H1 (cell line): ENCODE data around the gene TMEM187. TPM values are rescaled to one million over a fixed set of nuclear protein-coding genes. Genes with fewer than 3 reads are reported as not detected.

Experiments used
- CTCF ChIA-PET: fragments of 300-600 bp; sonication (Branson Sonifier 250); formaldehyde crosslinking; loops from one replicate; lab custom pipeline; 2021; ENCODE audit not compliant: partially characterized antibody; lab: Charles Lee
- POLR2A ChIA-PET: fragments of 300-600 bp; sonication (Branson Sonifier 250); formaldehyde crosslinking; loops from one replicate; lab custom pipeline; 2021; ENCODE audit warnings: inconsistent platforms; ENCODE audit not compliant: partially characterized antibody; lab: Charles Lee
- DNase-seq, 2 experiments: peaks; one replicate each; pipeline versions ENCODE4 v3.0.0 to v3.0.0-alpha.2; 2010 to 2022; ENCODE audit warnings: low spot score in 2 of 2, low read depth in 1 of 2, mixed read lengths in 1 of 2
- FAIRE-seq: peaks from 2 replicates; lab custom pipeline; 2011; peaks lifted over from hg19 to GRCh38; lab: Jason Lieb, UNC
- H2AFZ ChIP-seq: 2 replicates; pipeline ENCODE4 v1.8.1; 2012; ENCODE audit warnings: low read length, inconsistent platforms
- H2AK5ac ChIP-seq: 2 replicates; pipeline ENCODE4 v1.6.1; 2013; ENCODE audit warnings: low read depth, low read length
- H2BK120ac ChIP-seq: replicated peaks from 2 replicates; pipeline ENCODE3; 2013; ENCODE audit warnings: low read depth, low read length, inconsistent platforms
- H2BK12ac ChIP-seq: 2 replicates; pipeline ENCODE4 v1.6.1; 2013; ENCODE audit warnings: low read depth, low read length
- H2BK15ac ChIP-seq: 2 replicates; pipeline ENCODE4 v1.6.1; 2013; ENCODE audit warnings: low read length
- H2BK20ac ChIP-seq: 2 replicates; pipeline ENCODE4 v1.6.1; 2013; ENCODE audit warnings: low read length
- H2BK5ac ChIP-seq: 2 replicates; pipeline ENCODE4 v1.6.1; 2013; ENCODE audit warnings: low read depth, low read length
- H3K14ac ChIP-seq: 2 replicates; pipeline ENCODE4 v1.6.1; 2013; ENCODE audit warnings: inconsistent platforms; ENCODE audit not compliant: insufficient read length
- H3K18ac ChIP-seq: 2 replicates; pipeline ENCODE4 v1.6.1; 2013; ENCODE audit warnings: low read length; ENCODE audit errors: extremely low read depth
- H3K23ac ChIP-seq: 2 replicates; pipeline ENCODE4 v1.6.1; 2013; ENCODE audit warnings: inconsistent platforms; ENCODE audit not compliant: insufficient read length
- H3K23me2 ChIP-seq: 2 replicates; pipeline ENCODE4 v1.6.1; 2013; ENCODE audit warnings: low read depth, low read length
- H3K27ac ChIP-seq: 2 replicates; pipeline ENCODE4 v1.6.1; 2011; ENCODE audit warnings: low read depth, low read length, inconsistent platforms
- H3K27me3 ChIP-seq, 4 experiments: replicated peaks in 1 of 4; 1 replicate in 1 of 4; 2 replicates in 3 of 4; pipeline versions ENCODE4 v1.6.1 to v1.8.1; 2011 to 2013; ENCODE audit warnings: low read length in 3 of 4, mild to moderate bottlenecking in 3 of 4, inconsistent platforms in 2 of 4, mixed read lengths in 2 of 4, moderate library complexity in 1 of 4; ENCODE audit not compliant: control insufficient read depth in 3 of 4, insufficient read depth in 3 of 4; ENCODE audit errors: extremely low read depth in 1 of 4
- H3K36me3 ChIP-seq, 4 experiments: 2 replicates each; pipeline versions ENCODE4 v1.6.1 to v1.8.1; 2011 to 2013; ENCODE audit warnings: mild to moderate bottlenecking in 4 of 4, low read length in 3 of 4, moderate library complexity in 2 of 4, control low read depth in 1 of 4, inconsistent platforms in 1 of 4; ENCODE audit not compliant: insufficient read depth in 4 of 4, control insufficient read depth in 2 of 4
- H3K4ac ChIP-seq: replicated peaks from 2 replicates; pipeline ENCODE3; 2013; ENCODE audit warnings: low read length, low read depth, mixed read lengths, inconsistent platforms; ENCODE audit not compliant: insufficient read length
- H3K4me1 ChIP-seq, 4 experiments: replicated peaks in 1 of 4; 1 replicate in 1 of 4; 2 replicates in 3 of 4; pipeline versions ENCODE4 v1.6.1 to v1.8.1; 2011 to 2013; ENCODE audit warnings: low read length in 3 of 4, inconsistent platforms in 2 of 4, mixed read lengths in 1 of 4; ENCODE audit not compliant: insufficient read depth in 4 of 4, control insufficient read depth in 3 of 4
- H3K4me2 ChIP-seq, 2 experiments: 2 replicates each; pipeline versions ENCODE4 v1.6.1 to v1.8.1; 2011 to 2013; ENCODE audit warnings: low read depth in 2 of 2, low read length in 2 of 2, control low read depth in 1 of 2, inconsistent platforms in 1 of 2, mild to moderate bottlenecking in 1 of 2; ENCODE audit not compliant: insufficient read depth in 1 of 2
- H3K4me3 ChIP-seq, 4 experiments: fragments of 200-600, 300-600 bp in 1 of 4; sonication (generic), shearing (Covaris generic), sonication (Bioruptor Twin) in 1 of 4; 2 replicates each; pipeline versions ENCODE4 v1.5.1 to v1.8.1; 2011 to 2016; ENCODE audit warnings: low read length in 4 of 4, low read depth in 3 of 4, control low read depth in 2 of 4, inconsistent platforms in 2 of 4, mild to moderate bottlenecking in 2 of 4, mixed read lengths in 1 of 4, moderate library complexity in 1 of 4; ENCODE audit not compliant: insufficient read depth in 2 of 4; ENCODE audit errors: extremely low read depth in 1 of 4
- H3K56ac ChIP-seq: replicated peaks from 2 replicates; pipeline ENCODE3; 2013; ENCODE audit warnings: low read depth, mild to moderate bottlenecking, mixed read lengths, low read length, inconsistent platforms; ENCODE audit not compliant: insufficient read length
- H3K79me1 ChIP-seq: 2 replicates; pipeline ENCODE4 v1.6.1; 2013; ENCODE audit warnings: low read depth, low read length, control low read depth
- H3K79me2 ChIP-seq, 2 experiments: 2 replicates each; pipeline versions ENCODE4 v1.6.1 to v1.8.1; 2012 to 2013; ENCODE audit warnings: low read length in 2 of 2, mild to moderate bottlenecking in 2 of 2, inconsistent platforms in 1 of 2; ENCODE audit not compliant: insufficient read depth in 2 of 2, control insufficient read depth in 1 of 2
- H3K9ac ChIP-seq, 4 experiments: replicated peaks in 1 of 4; 1 replicate in 1 of 4; 2 replicates in 3 of 4; pipeline versions ENCODE4 v1.6.1 to v1.8.1; 2011 to 2013; ENCODE audit warnings: low read depth in 3 of 4, low read length in 3 of 4, control low read depth in 2 of 4, mild to moderate bottlenecking in 2 of 4, moderate library complexity in 2 of 4, inconsistent platforms in 1 of 4; ENCODE audit errors: extremely low read depth in 1 of 4
- H3K9me3 ChIP-seq, 2 experiments: 2 replicates each; pipeline versions ENCODE4 v1.6.1 to v1.8.1; 2012 to 2013; ENCODE audit warnings: mild to moderate bottlenecking in 2 of 2, moderate library complexity in 2 of 2, control low read depth in 1 of 2, inconsistent platforms in 1 of 2, low read depth in 1 of 2, low read length in 1 of 2, mixed read lengths in 1 of 2; ENCODE audit not compliant: insufficient read depth in 2 of 2
- H4K20me1 ChIP-seq, 2 experiments: replicated peaks in 1 of 2; 2 replicates each; pipeline versions ENCODE3 to v1.8.1; 2011 to 2013; ENCODE audit warnings: inconsistent platforms in 2 of 2, low read length in 2 of 2, mild to moderate bottlenecking in 1 of 2; ENCODE audit not compliant: insufficient read depth in 2 of 2, control insufficient read depth in 1 of 2
- H4K5ac ChIP-seq: 2 replicates; pipeline ENCODE4 v1.6.1; 2013; ENCODE audit warnings: low read length, low read depth, mixed read lengths, inconsistent platforms; ENCODE audit not compliant: insufficient read length
- H4K8ac ChIP-seq: 2 replicates; pipeline ENCODE4 v1.8.0; 2013; ENCODE audit warnings: mild to moderate bottlenecking, moderate library complexity, low read length, inconsistent platforms; ENCODE audit not compliant: insufficient read depth; ENCODE audit errors: extremely low read depth
- H4K91ac ChIP-seq: replicated peaks from 2 replicates; pipeline ENCODE3; 2013; ENCODE audit warnings: low read length, mixed read lengths, inconsistent platforms; ENCODE audit not compliant: insufficient read length
- ATF3 ChIP-seq: IDR thresholded peaks from 2 replicates; pipeline ENCODE4 v1.6.1; 2011; ENCODE audit warnings: low read depth, mild to moderate bottlenecking, low read length; ENCODE audit not compliant: insufficient read depth
- CREB1 ChIP-seq: IDR thresholded peaks from 2 replicates; pipeline ENCODE4 v1.6.1; 2012; ENCODE audit warnings: inconsistent platforms
- E2F6 ChIP-seq: IDR thresholded peaks from 2 replicates; pipeline ENCODE4 v1.6.1; 2012; ENCODE audit warnings: inconsistent platforms
- KDM4A ChIP-seq: IDR thresholded peaks from one replicate; pipeline ENCODE4 v1.7.1; 2012; ENCODE audit warnings: low read depth, mild to moderate bottlenecking, moderate library complexity, low read length, inconsistent platforms; ENCODE audit not compliant: severe bottlenecking
- MAX ChIP-seq: IDR thresholded peaks from 2 replicates; pipeline ENCODE4 v1.6.1; 2012; ENCODE audit warnings: inconsistent platforms
- NRF1 ChIP-seq: IDR thresholded peaks from 2 replicates; pipeline ENCODE4 v1.6.1; 2011; ENCODE audit warnings: mild to moderate bottlenecking, low read depth, low read length, improper control_type of control experiment
- RXRA ChIP-seq: IDR thresholded peaks from 2 replicates; pipeline ENCODE4 v1.6.1; 2011; ENCODE audit warnings: low read depth, mild to moderate bottlenecking, low read length, moderate library complexity; ENCODE audit not compliant: insufficient read depth
- TAF7 ChIP-seq: optimal IDR thresholded peaks from 2 replicates; pipeline ENCODE3; 2011; ENCODE audit warnings: low read depth, mild to moderate bottlenecking, inconsistent platforms, low read length, moderate library complexity, borderline replicate concordance
- TEAD4 ChIP-seq: IDR thresholded peaks from 2 replicates; pipeline ENCODE4 v1.6.1; 2012; ENCODE audit warnings: low read depth, low read length, inconsistent platforms, mixed read lengths
- WGBS, 2 experiments: shearing (Covaris generic) in 1 of 2; methylation state at CpG; one replicate each; pipeline versions ENCODE4 v1.1.6 to v1.1.7; 2013 to 2015; ENCODE audit warnings: low lambda C conversion rate in 2 of 2, mixed read lengths in 2 of 2, inconsistent platforms in 1 of 2, low coverage in 1 of 2, missing lambda C conversion rate in 1 of 2; ENCODE audit not compliant: insufficient replicate concordance in 2 of 2, insufficient coverage in 1 of 2, insufficient read length in 1 of 2; ENCODE audit errors: extremely low coverage in 1 of 2, missing lambda C conversion rate in 1 of 2; 5-methylcytosine and 5-hydroxymethylcytosine counted together
- polyA plus RNA-seq, 7 experiments: library from polyadenylated mRNA; depleted of rRNA in 3 of 7; stranded (reverse) in 5 of 7; unstranded in 2 of 7; fragments of >200 nt in 5 of 7; fragments of 200-250 nt in 2 of 7; gene quantifications; 1 replicate in 5 of 7; 2 replicates in 1 of 7; 4 replicates in 1 of 7; pipeline versions ENCODE4 v1.2.1 to v1.2.3, GENCODE V29; 2011 to 2013; ENCODE audit warnings: missing spikeins in 2 of 7, mixed read lengths in 2 of 7
- total RNA-seq: library from RNA; stranded (reverse); fragmentation: NEBNext Ultra II Directional; extraction: Animal tissue kit (Norgen Biotek cat#: 25700); gene quantifications from 2 replicates; pipeline ENCODE4 v1.2.1, GENCODE V29; 2021

Gene TMEM187
- total and polyA plus RNA-seq, 2 of the 8 experiments (the other 6 are each of a cell fraction or from before 2014, with no cell fraction given): 5.0 to 14.5 TPM

GRCh38 chrX:153927922-153928760 is 44.4 kb upstream of the TMEM187 start:
- H3K79me1 ChIP-seq: no peaks in the 10 kb centered on the region; the same call in 1 of the 2 replicates
- peak overlapping the region; percentile 15 to 78 (median 68) for H3K9ac ChIP-seq
- H3K23me2 ChIP-seq: peaks cover 15% of the 10 kb centered on the region; the same call in 1 of the 2 replicates
- peaks cover 0 to 5% of the 10 kb centered on the region in 2 experiments; a peak in 2 of 4 replicates for H3K79me2 ChIP-seq
- DNase-seq: peak; percentile 84 to 87
- H4K8ac ChIP-seq: peak overlapping the region; percentile 93
- 5% methylated on average over 16 of the region's 76 CpGs; no CpG with 5 or more reads in 1 of the 2 experiments for WGBS, 2 experiments
- H3K14ac ChIP-seq: no peak overlapping the region
- no peak overlapping the region for H2AFZ ChIP-seq
- peak overlapping the region; percentile 93 for H2AK5ac ChIP-seq
- H3K18ac ChIP-seq: peak overlapping the region; percentile 87
- no peaks in the 10 kb centered on the region for H3K9me3 ChIP-seq
- no peak overlapping the region for H2BK15ac ChIP-seq
- H3K56ac ChIP-seq: peak overlapping the region; percentile 1
- no peak overlapping the region for H2BK20ac ChIP-seq
- H3K23ac ChIP-seq: no peak overlapping the region
- no peaks in the 10 kb centered on the region for H3K27me3 ChIP-seq
- no peaks in the 10 kb centered on the region for H4K20me1 ChIP-seq
- peak overlapping the region; percentile 66; the same call in 1 of the 2 replicates for H2BK5ac ChIP-seq
- H4K5ac ChIP-seq: peak overlapping the region; percentile 88
- H2BK120ac ChIP-seq: no peak overlapping the region
- ChIA-PET POLR2A (interaction anchor here (0.5 to 14.9 kb wide), 12 partner anchors 13 to 205 kb away, joined by 3 to 231 read pairs (median 4); partner anchors contain the start of genes HCFC1, IDH3G, L1CAM and NAA10), CTCF (interaction anchor here (0.7 to 19.6 kb wide), 12 partner anchors 9 to 445 kb away, joined by 3 to 272 read pairs (median 3); partner anchors contain the start of gene RENBP)
- H2BK12ac ChIP-seq: 0 out of 2 replicates have a peak overlapping the region, but pooled peaks have one; percentile 68
- FAIRE-seq: peak; percentile 93
- H3K4me2 ChIP-seq: peak overlapping the region; percentile 88 to 94
- H4K91ac ChIP-seq: peak overlapping the region; percentile 44
- peak overlapping the region; percentile 38 for H3K4ac ChIP-seq
- peak overlapping the region; percentile 79 for H3K27ac ChIP-seq
- peak overlapping the region; percentile 55 to 77 (median 62) for H3K4me3 ChIP-seq
- H3K36me3 ChIP-seq: peaks cover 0 to 10% (median 4%) of the 10 kb centered on the region in 4 experiments; a peak in 2 of 8 replicates
- peaks cover 3 to 18% (median 12%) of the 10 kb centered on the region in 4 experiments for H3K4me1 ChIP-seq
- TF ChIP-seq E2F6: no peak
- no peak for TF ChIP-seq RXRA
- peak; percentile 31 for TF ChIP-seq TAF7
- TF ChIP-seq NRF1: peak; percentile 35; the same call in 1 of the 2 replicates
- no peak for TF ChIP-seq TEAD4
- no peak for TF ChIP-seq CREB1
- TF ChIP-seq ATF3: 0 out of 2 replicates have a peak, but pooled peaks have one; percentile 41
- TF ChIP-seq KDM4A: no peak
- peak; percentile 21; the same call in 1 of the 2 replicates for TF ChIP-seq MAX
